ENCODE results near the gene DUSP1. TPM values are rescaled to one million over a fixed set of nuclear protein-coding genes. Genes with fewer than 3 reads are reported as not detected.

The DUSP1 gene
- total and polyA plus RNA-seq, 2 donors (not counting 3 experiments of a cell fraction or from before 2014, with no cell fraction given) = 36.1 to 196 TPM

DNA sequence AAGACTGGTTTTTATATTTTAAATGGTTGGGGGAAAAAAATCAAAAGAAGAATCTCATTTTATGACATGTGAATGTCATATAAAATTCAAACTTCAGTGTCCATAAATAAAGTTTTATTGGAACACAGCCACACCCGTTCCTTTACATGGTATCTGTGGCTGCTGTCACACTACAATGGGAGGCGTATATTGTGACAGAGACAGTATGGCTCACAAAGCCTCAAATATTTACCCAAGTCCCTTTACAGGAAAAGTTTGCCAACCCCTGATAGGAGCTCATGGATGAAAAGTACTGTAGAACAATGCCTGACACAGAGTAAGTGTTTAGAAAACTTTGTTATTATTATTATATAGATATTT, 5.2 kb upstream of the DUSP1 start:
- Histone ChIP-seq H4K20me1 (replicated peaks; ENCODE audit: control insufficient read depth, extremely low read depth, insufficient read depth, low read length) (no peaks in the 10 kb centered on the region), H3K4me2 (ENCODE audit: insufficient read depth, low read length) (no peak overlapping the region), H3K9ac (replicated peaks; ENCODE audit: extremely low read depth, insufficient read depth, low read length) (no peak overlapping the region), H3K27me3 (ENCODE audit: control insufficient read depth in 2 of 2, insufficient read depth in 2 of 2, low read length in 2 of 2) (no peaks in the 10 kb centered on the region), H3K4me3 (replicated peaks in 1 of 3; ENCODE audit: insufficient read depth in 1 of 3, low read depth in 1 of 3, low read length in 3 of 3) (no peak overlapping the region), H3K79me2 (ENCODE audit: control insufficient read depth, insufficient read depth, low read length) (no peaks in the 10 kb centered on the region), H2AFZ (ENCODE audit: low read depth, low read length) (no peak overlapping the region), H3K4me1 (ENCODE audit: control insufficient read depth, extremely low read depth, insufficient read depth, low read length) (peaks cover 26% of the 10 kb centered on the region), H3K27ac (ENCODE audit: insufficient read depth, low read depth, low read length) (no peak overlapping the region), H3K36me3 (ENCODE audit: control insufficient read depth in 2 of 2, extremely low read depth in 1 of 2, insufficient read depth in 2 of 2, low read length in 2 of 2) (no peaks in the 10 kb centered on the region), H3K9me1 (replicated peaks; ENCODE audit: control insufficient read depth, extremely low read depth, insufficient read depth, low read length) (no peaks in the 10 kb centered on the region), H3K9me3 (replicated peaks; ENCODE audit: control insufficient read depth, insufficient read depth, low read length) (no peaks in the 10 kb centered on the region)
- intact Hi-C loops (cut with micrococcal nuclease) (loop anchor here (10.0 kb wide), 1 partner anchor 989 kb away; no protein-coding TSS in a partner anchor), dilution Hi-C loops (cut with MboI; ENCODE audit: extremely low pct_ligation_motif_present, low sequenced_read_pairs) (no loop called here)
- DNase-seq (ENCODE audit: low read depth, low spot score) = no peak
- ChIA-PET CTCF (interaction anchor here (0.6 to 0.9 kb wide), 2 partner anchors 99 to 325 kb away, joined by 3 read pairs; no protein-coding TSS in a partner anchor), POLR2A (no interaction called here)
- no peak for TF ChIP-seq EZH2 (IDR thresholded peaks at IDR 0.05; ENCODE audit: borderline replicate concordance, low read depth, low read length, severe bottlenecking)
- no peak for TF ChIP-seq JUN (IDR thresholded peaks at IDR 0.05; ENCODE audit: borderline replicate concordance, insufficient read depth, insufficient read length, low read depth)
- TF ChIP-seq, protein P1, sequence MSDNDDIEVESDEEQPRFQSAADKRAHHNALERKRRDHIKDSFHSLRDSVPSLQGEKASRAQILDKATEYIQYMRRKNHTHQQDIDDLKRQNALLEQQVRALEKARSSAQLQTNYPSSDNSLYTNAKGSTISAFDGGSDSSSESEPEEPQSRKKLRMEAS (IDR thresholded peaks at IDR 0.05; ENCODE audit: insufficient read depth, insufficient read length) = no peak
- no peak for TF ChIP-seq POLR2A (IDR thresholded peaks at IDR 0.05; ENCODE audit: low read depth, low read length)
- TF ChIP-seq GATA2 (IDR thresholded peaks at IDR 0.05; ENCODE audit: insufficient read depth, insufficient read length, low read depth, low read length) = no peak
- TF ChIP-seq, protein P2, sequence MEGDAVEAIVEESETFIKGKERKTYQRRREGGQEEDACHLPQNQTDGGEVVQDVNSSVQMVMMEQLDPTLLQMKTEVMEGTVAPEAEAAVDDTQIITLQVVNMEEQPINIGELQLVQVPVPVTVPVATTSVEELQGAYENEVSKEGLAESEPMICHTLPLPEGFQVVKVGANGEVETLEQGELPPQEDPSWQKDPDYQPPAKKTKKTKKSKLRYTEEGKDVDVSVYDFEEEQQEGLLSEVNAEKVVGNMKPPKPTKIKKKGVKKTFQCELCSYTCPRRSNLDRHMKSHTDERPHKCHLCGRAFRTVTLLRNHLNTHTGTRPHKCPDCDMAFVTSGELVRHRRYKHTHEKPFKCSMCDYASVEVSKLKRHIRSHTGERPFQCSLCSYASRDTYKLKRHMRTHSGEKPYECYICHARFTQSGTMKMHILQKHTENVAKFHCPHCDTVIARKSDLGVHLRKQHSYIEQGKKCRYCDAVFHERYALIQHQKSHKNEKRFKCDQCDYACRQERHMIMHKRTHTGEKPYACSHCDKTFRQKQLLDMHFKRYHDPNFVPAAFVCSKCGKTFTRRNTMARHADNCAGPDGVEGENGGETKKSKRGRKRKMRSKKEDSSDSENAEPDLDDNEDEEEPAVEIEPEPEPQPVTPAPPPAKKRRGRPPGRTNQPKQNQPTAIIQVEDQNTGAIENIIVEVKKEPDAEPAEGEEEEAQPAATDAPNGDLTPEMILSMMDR (IDR thresholded peaks at IDR 0.05; ENCODE audit: extremely low read depth in 1 of 2, insufficient read depth in 1 of 2, low read depth in 1 of 2, low read length in 2 of 2) = no peak
- no peak for TF ChIP-seq POLR2AphosphoS5 (IDR thresholded peaks at IDR 0.05; ENCODE audit: insufficient read depth, low read depth, low read length)
- TF ChIP-seq MYC (IDR thresholded peaks at IDR 0.05; ENCODE audit: low read depth, low read length) = no peak
- no peak for TF ChIP-seq FOS (IDR thresholded peaks at IDR 0.05; ENCODE audit: borderline replicate concordance, insufficient read depth, low read length)
- no TSS peak for BruUV-seq (replicated peaks)
- FAIRE-seq = no peak
